Stimulated activated naive CD8-positive, alpha-beta T cell treated with anti-CD3 and anti-CD28 coated beads, Interleukin-15, Interleukin-2, amounts not matched to agents 100 U/mL and 50 U/mL, for 24 hours (primary cell): Measurements from ENCODE around the gene CARNS1.
A peak's percentile ranks its signal among the peaks of the same experiment; 100 is the strongest.

Experiments used
- ATAC-seq: fragments of 150-1000 bp; cut with Tn5 transposase; one replicate; pipeline ENCODE4 v1.10.0; 2021
- DNase-seq: peaks from one replicate; pipeline ENCODE4 v3.0.0; 2021

CARNS1 gene

GRCh38 chr11:67376063-67376820 is 39.2 kb upstream of the CARNS1 start:
- DNase-seq, result no peak
- ATAC-seq, result no peak

DNA sequence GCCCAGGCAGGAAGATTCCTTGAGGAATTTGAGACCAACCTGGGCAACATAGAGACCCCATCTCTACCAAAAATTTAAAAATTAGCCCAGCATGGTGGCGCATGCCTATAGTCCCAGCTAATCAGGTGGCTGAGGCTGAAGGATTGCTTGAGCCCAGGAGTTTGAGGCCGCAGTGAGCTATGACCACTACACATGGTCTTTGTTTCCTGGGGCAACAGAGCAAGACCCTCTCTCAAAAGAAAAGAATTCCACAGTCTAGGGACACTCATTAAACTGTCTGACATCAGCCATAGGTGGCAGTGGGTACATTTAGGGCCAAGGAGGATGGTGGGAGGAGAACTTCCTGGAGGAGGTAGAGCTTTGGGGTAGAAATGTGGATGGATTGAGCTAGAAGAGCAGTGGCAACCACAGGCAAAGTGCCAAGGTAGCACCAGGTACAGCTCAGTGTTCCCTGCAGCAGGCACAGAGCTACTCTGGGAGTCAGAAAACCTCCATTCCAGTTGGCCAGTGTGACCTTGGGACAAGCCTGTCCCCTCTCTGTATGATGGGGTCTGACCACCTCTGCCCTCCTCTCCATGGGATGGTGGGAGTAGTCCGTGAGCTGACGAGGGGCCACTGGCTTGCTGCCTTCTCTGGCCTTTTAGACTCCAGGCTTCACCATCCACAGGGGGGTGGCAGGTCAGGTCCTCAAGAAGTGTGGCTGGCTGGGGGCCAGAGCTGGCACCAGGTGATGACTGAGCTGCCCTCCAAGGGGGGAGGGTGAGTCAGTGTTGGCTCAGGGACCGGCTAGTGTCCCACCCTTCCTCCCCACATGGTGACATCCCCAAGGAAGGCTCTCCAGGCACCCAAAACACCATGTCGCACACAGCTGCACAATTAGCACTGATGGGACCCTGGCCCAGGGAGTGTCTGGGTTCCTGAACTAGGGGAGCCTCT is 38.3 kb upstream of the CARNS1 start:
- ATAC-seq (no peak), DNase-seq (no peak)

DNA sequence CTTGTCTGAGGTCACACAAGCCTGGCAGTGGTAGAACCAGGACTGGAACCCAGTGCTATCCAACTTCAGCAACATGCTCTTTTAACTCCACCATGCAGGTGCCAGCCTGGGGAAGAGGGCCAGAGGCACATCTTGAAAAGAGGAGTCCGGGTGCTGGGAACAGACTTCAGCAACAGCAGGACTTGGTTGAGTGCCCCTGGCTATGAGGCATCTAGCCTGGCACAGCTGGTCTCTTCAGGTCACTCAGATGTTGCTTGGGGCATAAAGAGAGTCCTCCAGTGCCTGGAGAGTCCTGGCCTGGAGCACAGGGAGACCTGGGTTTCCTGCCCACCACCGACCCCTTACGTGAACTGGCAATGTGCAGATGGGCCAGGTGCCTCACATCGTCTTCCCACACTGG is 36.9 kb upstream of the CARNS1 start:
- no peak for DNase-seq
- ATAC-seq, result no peak

GRCh38 chr11:67379061-67380058 is 36.1 kb upstream of the CARNS1 start:
- ATAC-seq, result peak; percentile 38
- DNase-seq, result no peak

DNA sequence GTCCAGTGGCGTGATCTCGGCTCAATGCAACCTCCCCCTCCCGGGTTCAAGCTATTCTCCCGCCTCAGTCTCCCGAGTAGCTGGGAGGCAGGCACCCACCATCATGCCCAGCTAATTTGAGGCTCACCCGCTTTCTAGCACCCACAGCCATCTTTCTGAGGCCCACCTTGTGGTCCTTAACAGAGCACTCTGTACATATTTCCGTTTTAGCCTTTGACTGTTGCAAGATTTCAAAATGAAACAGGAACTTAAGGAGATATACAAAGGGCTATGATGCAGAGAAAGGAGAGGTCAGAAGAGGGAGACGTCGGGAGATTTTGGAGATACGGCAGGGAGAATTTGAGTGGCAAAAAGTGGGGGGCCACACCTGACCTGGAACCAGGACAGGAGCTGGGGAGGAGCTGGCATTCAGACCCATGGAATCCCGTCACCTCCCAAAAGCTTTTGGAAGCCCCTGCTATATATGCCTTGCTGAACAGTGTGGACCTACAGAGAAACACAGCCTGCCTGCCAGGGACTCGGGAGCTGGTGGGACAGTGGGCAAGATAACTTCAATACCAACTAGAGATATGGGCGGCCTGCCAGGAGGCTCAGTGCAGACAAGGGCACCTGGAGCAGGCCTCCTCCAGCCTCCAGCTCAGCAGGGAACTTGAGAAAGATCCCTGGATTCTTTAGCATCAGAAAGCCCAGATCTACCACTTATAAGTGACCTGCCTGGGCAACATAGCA is 34.1 kb upstream of the CARNS1 start:
- ATAC-seq (no peak), DNase-seq (no peak)

GRCh38 chr11:67382276-67383136 is 33.0 kb upstream of the CARNS1 start:
- peak; percentile 89 for ATAC-seq
- DNase-seq, result peak; percentile 87

DNA sequence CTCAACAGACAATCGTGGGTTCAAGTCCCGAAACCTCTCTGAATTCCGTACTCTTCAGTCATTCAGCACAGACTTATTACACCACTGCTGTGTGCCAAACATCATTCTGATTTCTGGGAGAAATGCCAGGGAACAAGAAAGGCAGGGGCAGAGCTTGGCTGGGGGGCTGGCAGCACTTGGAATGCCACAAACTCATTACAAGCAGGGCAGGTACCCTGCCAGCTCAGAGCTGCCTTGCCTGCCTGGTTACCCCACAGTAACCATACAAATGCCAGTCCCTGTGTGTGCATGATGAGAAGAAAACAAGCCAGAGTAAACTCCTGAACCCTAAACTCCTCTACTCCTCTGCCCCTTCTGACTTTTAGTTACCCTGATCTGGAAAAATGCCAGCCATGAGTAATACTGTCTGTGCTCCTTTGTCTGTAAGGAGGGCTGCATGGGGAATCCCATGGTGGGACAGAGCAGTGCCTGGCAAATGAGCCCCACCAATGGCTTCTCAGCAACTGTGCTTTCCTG is 30.6 kb upstream of the CARNS1 start:
- no peak for ATAC-seq
- no peak for DNase-seq

DNA sequence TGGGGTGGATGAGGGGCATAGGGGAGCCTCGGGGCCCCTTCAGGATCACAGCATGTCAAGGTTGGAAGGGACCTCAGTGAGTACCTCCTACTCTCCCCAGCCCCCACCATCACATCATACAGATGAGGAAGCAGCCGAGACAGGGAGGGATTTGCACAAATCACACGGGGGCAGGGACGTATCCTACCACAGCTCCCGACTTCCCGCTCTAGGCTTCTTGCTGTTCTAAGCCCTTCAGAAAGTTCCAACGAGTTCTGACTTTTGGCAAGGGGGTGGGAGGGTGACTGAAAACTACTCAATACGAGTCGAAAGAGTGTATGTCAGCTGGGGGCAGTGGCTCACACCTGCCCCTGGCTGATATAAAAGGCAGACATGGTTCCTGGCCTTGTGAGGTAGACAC is 28.4 kb upstream of the CARNS1 start:
- DNase-seq, result no peak

GRCh38 chr11:67387518-67387917 is 28.0 kb upstream of the CARNS1 start:
- ATAC-seq (no peak), DNase-seq (no peak)

More for the DNA sequence above, 28.4 kb upstream of the CARNS1 start:
- no peak for ATAC-seq

GRCh38 chr11:67389477-67389876 is 26.0 kb upstream of the CARNS1 start:
- ATAC-seq, result no peak
- DNase-seq, result peak; percentile 74

- no peak for ATAC-seq
Measured at GRCh38 chr11:67390947-67391303, 24.6 kb upstream of the CARNS1 start.

DNA sequence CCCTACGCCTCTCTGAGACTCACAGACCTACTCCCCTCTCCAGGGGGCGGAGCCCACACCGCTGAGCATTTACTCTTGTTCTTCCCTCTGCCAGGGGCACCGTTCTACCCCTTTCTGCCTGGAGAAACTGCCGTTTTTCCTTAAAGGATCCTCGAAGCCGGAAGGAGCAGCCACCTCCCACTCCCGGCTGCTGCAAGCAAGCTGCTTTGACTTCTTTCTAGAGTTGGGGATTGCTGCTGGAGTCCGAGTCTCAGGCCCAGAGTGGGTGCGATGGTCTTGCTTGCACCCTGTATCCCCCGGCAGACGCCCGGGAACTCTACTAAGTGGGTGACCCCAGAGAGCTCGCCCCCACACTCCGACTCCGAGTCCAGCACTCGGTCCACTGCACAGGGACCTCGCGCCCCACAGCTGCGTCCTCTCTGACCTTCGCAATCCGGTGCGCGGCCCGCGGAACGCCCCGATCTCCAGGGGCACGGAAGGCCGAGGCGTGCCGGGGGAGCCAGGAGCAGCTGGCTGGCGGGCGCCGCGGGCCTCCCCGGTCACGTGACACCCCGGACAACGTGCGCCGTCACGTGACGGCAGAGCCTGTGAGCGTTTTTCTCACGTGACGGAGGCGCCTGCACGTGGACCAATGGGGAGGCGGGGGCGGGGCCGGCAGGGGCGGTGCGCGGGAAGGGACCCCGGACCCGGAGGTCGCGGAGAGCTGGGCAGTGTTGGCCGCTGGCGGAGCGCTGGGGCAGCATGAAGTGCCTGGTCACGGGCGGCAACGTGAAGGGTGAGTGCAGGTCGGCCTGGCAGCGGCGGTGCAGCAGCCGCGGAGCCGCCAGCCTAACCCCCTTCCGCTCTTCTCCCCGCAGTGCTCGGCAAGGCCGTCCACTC is 23.9 kb upstream of the CARNS1 start, which contains the start of gene RAD9A:
RAD9A (plus strand) TSS at position 683 of the 879 bp plus-strand sequence; CDS start at position 742, 59 bp downstream.
- peak; percentile 95 for DNase-seq
- ATAC-seq, result peak; percentile 70

More at GRCh38 chr11:67390947-67391303, 24.6 kb upstream of the CARNS1 start:
- DNase-seq, result no peak

DNA sequence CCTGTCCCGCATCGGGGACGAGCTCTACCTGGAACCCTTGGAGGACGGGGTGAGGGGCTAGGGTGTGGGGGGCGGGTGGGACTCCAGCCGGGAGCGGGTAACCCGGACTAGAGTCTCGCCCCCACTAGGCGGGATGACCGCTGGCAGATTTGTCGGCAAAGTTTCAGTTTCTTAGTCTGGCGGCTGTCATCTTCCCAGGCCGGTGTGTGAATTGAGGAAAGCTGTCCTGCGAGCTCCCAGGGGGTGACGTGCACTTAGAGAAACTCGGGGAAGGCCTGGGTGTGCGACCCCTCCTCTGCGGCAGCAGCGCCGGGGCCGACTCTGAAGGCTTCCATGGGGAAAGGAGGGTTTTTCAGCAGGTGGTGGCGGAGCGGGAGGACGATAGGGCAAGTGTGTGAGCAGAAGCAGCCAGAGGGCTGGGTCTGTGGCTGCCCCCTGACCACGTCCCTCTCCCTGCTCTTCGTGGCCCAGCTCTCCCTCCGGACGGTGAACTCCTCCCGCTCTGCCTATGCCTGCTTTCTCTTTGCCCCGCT is 23.2 kb upstream of the CARNS1 start:
- DNase-seq, result peak; percentile 34
- no peak for ATAC-seq

DNA sequence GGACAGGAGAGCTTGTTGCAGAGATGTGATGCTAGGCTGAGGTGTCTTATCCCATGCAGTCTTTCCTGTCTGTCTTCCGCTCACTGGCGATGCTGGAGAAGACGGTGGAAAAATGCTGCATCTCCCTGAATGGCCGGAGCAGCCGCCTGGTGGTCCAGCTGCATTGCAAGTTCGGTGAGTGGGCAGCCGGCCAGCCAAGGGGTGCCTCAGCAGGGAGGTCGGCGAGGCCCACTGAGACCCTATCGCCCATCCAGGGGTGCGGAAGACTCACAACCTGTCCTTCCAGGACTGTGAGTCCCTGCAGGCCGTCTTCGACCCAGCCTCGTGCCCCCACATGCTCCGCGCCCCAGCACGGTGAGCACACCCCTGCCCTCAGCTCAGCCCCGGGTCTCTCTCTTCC is 22.0 kb upstream of the CARNS1 start:
- DNase-seq (peak; percentile 4), ATAC-seq (no peak)

- DNase-seq (peak; percentile 5), ATAC-seq (no peak)
Measured at GRCh38 chr11:67393990-67394389, 21.5 kb upstream of the CARNS1 start.

- no peak for ATAC-seq
Measured at GRCh38 chr11:67395555-67396258, 19.8 kb upstream of the CARNS1 start.

GRCh38 chr11:67396259-67396581 is 19.3 kb upstream of the CARNS1 start:
- no peak for ATAC-seq
- DNase-seq, result no peak

More at GRCh38 chr11:67395555-67396258, 19.8 kb upstream of the CARNS1 start:
- DNase-seq, result no peak
